Glomerular visceral epithelial cell (primary cell): ENCODE results near the gene GUCY2F.

Experiments
- DNase-seq: peaks from one replicate; pipeline ENCODE4 v3.0.0-alpha.2; 2016; ENCODE audit errors: extremely low spot score

The GUCY2F gene

GRCh38 chrX:109393859-109394258 lies 88.0 kb downstream of the GUCY2F start:
- no peak for DNase-seq

DNA sequence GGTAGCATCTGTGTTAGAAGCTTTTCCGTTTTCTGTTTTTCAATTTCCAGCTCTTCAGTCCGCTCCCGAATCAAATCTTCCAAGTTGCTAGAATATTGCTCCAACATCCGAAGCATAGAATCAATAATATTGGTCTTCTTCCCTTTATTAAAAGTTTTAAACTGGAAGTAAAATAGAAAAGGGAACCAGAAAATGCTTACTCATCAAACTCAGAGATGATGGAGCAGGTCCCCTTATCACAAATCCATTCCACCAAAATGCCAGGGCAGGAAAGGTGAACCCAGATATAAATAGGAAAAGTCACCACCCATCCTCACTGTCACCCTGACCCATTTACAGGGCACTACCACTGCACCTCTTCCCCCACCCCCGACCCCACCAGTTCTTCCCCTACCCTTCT lies 89.0 kb downstream of the GUCY2F start:
- no peak for DNase-seq

DNA sequence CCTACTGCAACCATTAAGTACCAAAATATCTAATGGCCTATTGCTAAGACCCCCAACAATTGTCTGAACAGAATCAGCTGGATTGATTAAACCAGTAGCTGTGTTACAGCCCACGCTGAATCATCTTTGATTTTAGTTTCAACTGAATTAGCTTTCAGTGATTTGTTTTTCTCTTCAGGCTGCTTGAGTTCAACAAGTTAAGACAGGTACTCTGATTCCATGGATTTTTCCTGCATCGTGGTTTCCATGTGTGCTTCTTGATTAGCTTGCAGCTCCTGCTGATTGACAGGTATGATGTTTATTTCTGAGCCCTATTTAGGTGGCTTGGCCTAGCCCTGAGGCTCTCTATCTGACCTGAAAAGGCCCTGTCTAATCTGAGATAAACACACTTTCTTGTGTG lies 91.3 kb downstream of the GUCY2F start:
- DNase-seq, result no peak

DNA sequence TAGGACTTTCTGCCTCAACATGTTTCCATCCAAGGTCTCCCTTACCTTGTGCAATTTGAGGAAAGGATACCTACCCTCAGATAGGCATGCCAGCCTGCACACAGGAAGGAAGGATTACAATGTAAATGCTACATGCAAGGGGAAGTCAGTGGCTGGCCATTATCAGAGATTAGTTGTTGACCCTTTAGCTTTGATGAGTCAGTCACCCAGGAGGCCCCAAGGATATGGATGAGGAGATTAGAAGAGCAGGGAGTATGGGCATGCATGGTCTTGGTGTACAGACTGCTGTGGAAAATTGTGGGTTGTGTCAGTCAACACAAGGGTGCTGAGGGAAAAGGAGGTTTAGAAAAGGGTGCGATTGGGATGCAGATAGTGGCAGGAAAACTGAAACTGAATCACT lies 92.0 kb downstream of the GUCY2F start:
- DNase-seq, result no peak

GRCh38 chrX:109384699-109385098 lies 97.2 kb downstream of the GUCY2F start:
- DNase-seq, result no peak

DNA sequence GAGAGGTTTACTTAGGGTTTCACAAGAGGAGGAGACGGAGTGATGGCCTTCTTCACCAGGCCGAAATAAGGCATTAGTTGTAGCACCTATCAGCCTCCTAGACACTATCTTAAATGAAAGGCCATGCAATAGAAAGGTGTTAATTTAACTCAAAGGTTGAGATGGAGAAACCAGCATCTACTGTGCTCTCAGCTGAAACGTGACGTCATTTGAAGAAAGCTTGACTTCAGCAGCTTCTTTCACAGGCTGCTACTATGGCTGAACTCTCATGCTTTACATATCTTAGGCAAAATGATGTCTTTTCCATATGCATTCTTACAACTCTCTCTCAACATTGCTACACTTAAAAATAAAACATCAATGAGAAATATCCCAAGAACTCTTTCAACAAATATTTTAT lies 99.6 kb downstream of the GUCY2F start:
- DNase-seq, result no peak

DNA sequence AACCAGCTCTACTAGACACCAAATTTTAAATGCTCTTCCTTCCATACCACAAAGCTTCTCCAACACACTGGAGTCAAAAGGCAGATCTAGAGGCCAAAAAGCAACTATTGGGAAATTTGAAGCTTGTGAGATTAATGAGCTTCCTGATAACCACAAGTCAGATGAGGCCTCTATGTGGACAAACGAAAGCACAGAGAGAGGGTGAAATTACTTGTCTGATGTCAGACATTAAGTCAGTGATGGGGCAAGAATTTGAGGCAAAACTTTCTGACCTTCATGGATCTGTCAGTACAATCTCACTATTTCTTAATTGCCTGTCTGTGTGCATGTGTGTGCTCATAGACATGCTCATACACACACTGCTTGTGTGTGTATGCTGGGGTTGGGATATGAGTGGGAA lies 103.6 kb downstream of the GUCY2F start:
- DNase-seq, result no peak

- no peak for DNase-seq
Observed at GRCh38 chrX:109374262-109374960, 107.5 kb downstream of the GUCY2F start.

DNA sequence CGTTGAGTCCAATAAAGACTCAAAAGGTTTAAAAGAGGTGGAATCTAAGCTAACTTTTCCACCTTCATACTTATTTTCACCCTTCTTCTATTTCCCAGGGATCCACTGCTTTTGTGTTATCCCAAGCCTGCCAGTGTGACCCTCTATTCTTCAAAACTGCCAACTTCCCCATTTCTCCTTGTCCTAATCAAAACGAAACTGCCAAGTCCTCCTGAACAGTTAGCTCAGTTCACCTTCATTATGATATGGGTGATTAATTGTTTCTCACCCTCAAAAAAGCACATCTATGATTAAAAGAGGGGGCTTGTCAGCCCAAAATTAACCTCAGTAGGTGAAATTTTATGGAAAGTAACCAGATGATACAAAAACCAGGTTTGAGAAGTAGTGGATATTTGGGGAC lies 108.4 kb downstream of the GUCY2F start:
- DNase-seq, result no peak

DNA sequence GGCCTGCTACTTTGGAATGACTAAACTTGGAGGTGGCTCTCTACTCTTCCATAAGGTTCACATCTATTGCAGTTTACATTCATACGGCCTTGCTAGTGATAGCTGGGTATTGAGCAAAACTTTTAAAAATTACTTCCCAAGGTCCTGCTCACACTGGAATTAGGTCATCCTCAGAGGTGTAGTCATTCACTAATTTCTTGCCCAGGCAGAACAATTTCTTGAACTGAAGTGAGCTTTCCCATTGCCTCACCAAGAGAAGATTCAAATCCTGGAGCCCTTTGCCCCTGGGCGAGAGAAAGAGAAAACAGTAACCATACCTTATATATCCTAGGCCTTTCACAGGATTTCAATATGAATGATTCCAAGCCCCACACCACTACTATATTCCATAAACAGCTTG lies 109.2 kb downstream of the GUCY2F start:
- DNase-seq, result no peak

GRCh38 chrX:109372291-109372690 lies 109.6 kb downstream of the GUCY2F start:
- no peak for DNase-seq

- no peak for DNase-seq
Observed at GRCh38 chrX:109362101-109362500, 119.8 kb downstream of the GUCY2F start.

- no peak for DNase-seq
Observed at GRCh38 chrX:109360301-109360700, 121.6 kb downstream of the GUCY2F start.

- no peak for DNase-seq
Observed at GRCh38 chrX:109357706-109358105, 124.2 kb downstream of the GUCY2F start.

GRCh38 chrX:109356684-109357083 lies 125.2 kb downstream of the GUCY2F start:
- DNase-seq, result no peak

DNA sequence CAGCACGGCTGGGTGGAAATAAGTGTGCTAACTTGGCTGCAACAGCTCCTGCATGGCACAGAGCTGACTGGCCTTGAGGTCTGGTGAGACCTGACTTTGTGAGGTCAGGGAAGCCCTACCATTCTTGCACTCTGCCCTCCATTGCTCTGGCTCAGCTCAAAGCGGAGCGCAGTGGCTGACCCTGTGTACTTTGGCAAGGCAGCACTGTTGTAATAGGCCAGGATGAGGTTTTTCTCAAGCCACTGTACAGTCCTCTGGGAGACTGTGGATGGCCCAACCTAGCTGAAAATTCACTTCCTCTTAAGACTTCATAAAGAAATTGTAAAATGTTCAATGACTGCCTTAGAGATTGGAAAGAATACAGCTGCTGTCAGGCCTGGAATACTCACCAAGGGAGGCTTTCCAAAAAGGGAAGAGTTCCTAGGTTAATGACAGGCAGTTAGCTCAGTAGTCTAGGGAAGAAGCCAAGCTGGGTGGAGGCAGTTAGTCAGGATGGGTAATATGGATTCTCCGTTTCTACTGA lies 129.8 kb downstream of the GUCY2F start:
- DNase-seq, result no peak

GRCh38 chrX:109351557-109351956 lies 130.3 kb downstream of the GUCY2F start:
- no peak for DNase-seq

DNA sequence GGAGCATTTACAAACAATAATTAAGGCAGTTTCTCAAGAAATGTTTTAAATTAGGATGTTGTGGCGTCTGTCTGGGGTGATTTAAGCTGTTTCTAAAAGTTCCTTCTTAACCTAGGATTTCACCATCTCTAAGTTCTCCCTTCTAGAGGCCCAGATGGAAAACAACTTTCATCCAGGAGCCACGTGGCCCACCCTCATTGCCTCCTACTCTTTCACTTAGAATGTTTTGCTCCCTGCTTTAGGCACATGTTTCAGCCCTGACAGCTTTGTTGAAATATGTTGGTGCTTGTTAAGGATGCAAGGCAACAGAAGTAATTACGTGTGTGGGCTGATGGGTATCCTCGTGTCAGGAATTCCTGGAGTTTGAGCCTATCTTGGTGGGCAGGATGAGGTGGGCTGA lies 131.3 kb downstream of the GUCY2F start:
- DNase-seq, result no peak

- no peak for DNase-seq
Observed at GRCh38 chrX:109350051-109350450, 131.8 kb downstream of the GUCY2F start.

DNA sequence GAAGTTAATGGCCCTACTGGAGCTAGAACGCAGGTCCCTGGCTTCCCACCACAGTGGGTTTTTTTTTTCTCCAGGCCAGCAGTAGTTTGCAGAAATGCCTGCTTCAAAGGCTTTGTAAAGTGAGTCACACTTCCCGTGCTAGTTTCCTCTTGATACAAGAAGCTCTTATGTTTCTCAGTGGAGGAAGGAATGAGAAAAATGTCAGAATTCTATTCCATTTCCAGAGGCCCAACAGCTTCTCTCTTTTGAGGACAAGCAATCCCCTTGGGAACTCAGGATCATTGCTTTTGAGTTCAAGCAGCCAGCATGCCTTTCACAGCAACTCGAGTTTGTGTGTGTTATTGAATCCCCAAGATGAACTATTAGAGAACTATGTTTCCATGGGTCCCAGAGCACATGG lies 134.3 kb downstream of the GUCY2F start:
- no peak for DNase-seq

- no peak for DNase-seq
Observed at GRCh38 chrX:109346491-109346890, 135.4 kb downstream of the GUCY2F start.

GRCh38 chrX:109345856-109346255 lies 136.0 kb downstream of the GUCY2F start:
- DNase-seq, result no peak

DNA sequence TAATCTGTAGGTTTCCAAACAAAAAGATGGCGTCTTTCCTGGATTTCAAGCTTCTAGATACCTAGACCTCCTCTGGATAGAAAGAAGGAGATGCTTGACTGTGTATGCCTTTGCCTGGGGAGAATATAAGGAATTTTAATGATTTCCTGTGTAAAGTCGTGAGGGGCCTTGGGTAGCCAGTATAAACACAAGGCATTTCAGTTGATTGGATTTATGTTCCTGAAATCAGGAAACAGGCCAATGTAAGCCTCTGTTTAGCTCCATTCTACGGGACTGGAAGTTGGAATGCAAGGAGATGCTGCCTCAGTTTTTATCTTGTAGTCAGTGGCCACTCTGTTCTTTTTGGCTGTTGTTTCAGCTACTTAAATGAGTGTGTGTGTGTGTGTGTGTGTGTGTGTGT lies 137.2 kb downstream of the GUCY2F start:
- no peak for DNase-seq

- DNase-seq, result no peak
Observed at GRCh38 chrX:109344101-109344500, 137.8 kb downstream of the GUCY2F start.
